DND-41 (cell line): ENCODE data around the gene ACOT6.

ENCODE experiments used
- ATAC-seq: fragments of 200-7000 bp; cut with Tn5 transposase; 3 replicates; pipeline ENCODE4 v1.9.1; 2021; ENCODE audit warnings: low read depth; ENCODE audit not compliant: insufficient read depth
- DNase-seq: peaks from one replicate; pipeline ENCODE4 v3.0.0-alpha.2; 2020
- H2AFZ ChIP-seq: 2 replicates; pipeline ENCODE4 v1.6.0; 2012; ENCODE audit warnings: low read depth, low read length
- H3K27ac ChIP-seq: 2 replicates; pipeline ENCODE4 v1.5.1; 2012; ENCODE audit warnings: low read length, inconsistent platforms
- H3K27me3 ChIP-seq: fragments of 200-600 bp; sonication (generic); 2 replicates; pipeline ENCODE4 v1.6.0; 2012; ENCODE audit warnings: low read length, mild to moderate bottlenecking, inconsistent platforms; ENCODE audit not compliant: insufficient read depth, poor library complexity
- H3K36me3 ChIP-seq: 2 replicates; pipeline ENCODE4 v1.5.1; 2012; ENCODE audit warnings: low read length, inconsistent platforms; ENCODE audit not compliant: insufficient read depth
- H3K4me1 ChIP-seq: 2 replicates; pipeline ENCODE4 v1.5.1; 2012; ENCODE audit warnings: mild to moderate bottlenecking, low read length; ENCODE audit not compliant: insufficient read depth
- H3K4me2 ChIP-seq: 2 replicates; pipeline ENCODE4 v1.6.0; 2012; ENCODE audit warnings: mild to moderate bottlenecking, moderate library complexity, low read length, inconsistent platforms; ENCODE audit not compliant: insufficient read depth
- H3K4me3 ChIP-seq, 2 experiments: fragments of 200-600 bp in 1 of 2; shearing (Covaris generic) in 1 of 2; 2 replicates each; pipeline ENCODE4 v1.5.1; 2012 to 2016; ENCODE audit warnings: inconsistent platforms in 2 of 2, low read length in 2 of 2, mild to moderate bottlenecking in 2 of 2, low read depth in 1 of 2, moderate library complexity in 1 of 2
- H3K79me2 ChIP-seq: 2 replicates; pipeline ENCODE4 v1.6.0; 2012; ENCODE audit warnings: low read length, inconsistent platforms; ENCODE audit not compliant: insufficient read depth
- H3K9ac ChIP-seq: 2 replicates; pipeline ENCODE4 v1.6.0; 2012; ENCODE audit warnings: low read depth, mild to moderate bottlenecking, inconsistent platforms, low read length, moderate library complexity
- H3K9me3 ChIP-seq: 2 replicates; pipeline ENCODE4 v1.5.1; 2012; ENCODE audit warnings: low read length, moderate library complexity, mild to moderate bottlenecking, inconsistent platforms; ENCODE audit not compliant: insufficient read depth, severe bottlenecking
- H4K20me1 ChIP-seq: 2 replicates; pipeline ENCODE4 v1.6.0; 2012; ENCODE audit warnings: low read length; ENCODE audit not compliant: insufficient read depth
- EZH2 ChIP-seq: IDR thresholded peaks from 3 replicates; pipeline ENCODE4 v1.6.1; 2012; ENCODE audit warnings: borderline replicate concordance, low read depth, mild to moderate bottlenecking, moderate library complexity, low read length, inconsistent platforms; ENCODE audit not compliant: severe bottlenecking
- TF ChIP-seq, protein P1 (sequence below): IDR thresholded peaks from 2 replicates; pipeline ENCODE4 v1.5.1; 2012; ENCODE audit warnings: borderline replicate concordance, low read length, moderate library complexity, mild to moderate bottlenecking; ENCODE audit not compliant: poor library complexity, severe bottlenecking; ENCODE audit errors: extremely low read depth

The ACOT6 gene

DNA sequence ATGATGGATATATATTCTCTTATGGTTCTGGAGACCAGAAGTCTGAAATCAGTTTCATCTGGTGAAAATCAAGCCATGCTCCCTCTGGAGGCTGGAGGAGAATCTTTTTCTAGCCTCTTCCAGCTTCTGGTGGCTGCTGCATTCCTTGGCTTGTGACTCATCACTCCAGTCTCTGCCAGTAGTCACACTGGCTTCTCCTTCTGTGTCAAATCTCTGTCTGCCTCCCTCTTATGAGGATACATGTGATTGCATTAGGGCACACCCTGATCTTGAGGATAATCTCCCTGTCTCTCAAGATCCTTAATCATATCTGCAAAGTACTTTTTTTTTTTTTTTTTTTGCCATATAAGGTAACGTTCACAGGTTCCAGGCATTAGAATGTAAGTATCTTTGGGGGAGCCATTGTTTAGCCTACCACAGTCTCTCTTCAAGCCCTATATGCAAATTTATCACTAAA, 50.2 kb downstream of the ACOT6 start:
- H2AFZ ChIP-seq, result no peak overlapping the region
- no peak overlapping the region for H3K4me2 ChIP-seq
- no peaks in the 10 kb centered on the region for H3K9me3 ChIP-seq
- no peaks in the 10 kb centered on the region for H4K20me1 ChIP-seq
- no peak for TF ChIP-seq EZH2
- TF ChIP-seq, protein P1, sequence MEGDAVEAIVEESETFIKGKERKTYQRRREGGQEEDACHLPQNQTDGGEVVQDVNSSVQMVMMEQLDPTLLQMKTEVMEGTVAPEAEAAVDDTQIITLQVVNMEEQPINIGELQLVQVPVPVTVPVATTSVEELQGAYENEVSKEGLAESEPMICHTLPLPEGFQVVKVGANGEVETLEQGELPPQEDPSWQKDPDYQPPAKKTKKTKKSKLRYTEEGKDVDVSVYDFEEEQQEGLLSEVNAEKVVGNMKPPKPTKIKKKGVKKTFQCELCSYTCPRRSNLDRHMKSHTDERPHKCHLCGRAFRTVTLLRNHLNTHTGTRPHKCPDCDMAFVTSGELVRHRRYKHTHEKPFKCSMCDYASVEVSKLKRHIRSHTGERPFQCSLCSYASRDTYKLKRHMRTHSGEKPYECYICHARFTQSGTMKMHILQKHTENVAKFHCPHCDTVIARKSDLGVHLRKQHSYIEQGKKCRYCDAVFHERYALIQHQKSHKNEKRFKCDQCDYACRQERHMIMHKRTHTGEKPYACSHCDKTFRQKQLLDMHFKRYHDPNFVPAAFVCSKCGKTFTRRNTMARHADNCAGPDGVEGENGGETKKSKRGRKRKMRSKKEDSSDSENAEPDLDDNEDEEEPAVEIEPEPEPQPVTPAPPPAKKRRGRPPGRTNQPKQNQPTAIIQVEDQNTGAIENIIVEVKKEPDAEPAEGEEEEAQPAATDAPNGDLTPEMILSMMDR, result no peak
- no peak overlapping the region for H3K4me3 ChIP-seq
- H3K27ac ChIP-seq, result no peak overlapping the region
- H3K9ac ChIP-seq, result no peak overlapping the region
- ATAC-seq, result no peak
- no peaks in the 10 kb centered on the region for H3K4me1 ChIP-seq
- peaks cover 5% of the 10 kb centered on the region; the same call in 1 of the 2 replicates for H3K36me3 ChIP-seq
- no peaks in the 10 kb centered on the region for H3K27me3 ChIP-seq
- no peaks in the 10 kb centered on the region for H3K79me2 ChIP-seq
- DNase-seq, result no peak

DNA sequence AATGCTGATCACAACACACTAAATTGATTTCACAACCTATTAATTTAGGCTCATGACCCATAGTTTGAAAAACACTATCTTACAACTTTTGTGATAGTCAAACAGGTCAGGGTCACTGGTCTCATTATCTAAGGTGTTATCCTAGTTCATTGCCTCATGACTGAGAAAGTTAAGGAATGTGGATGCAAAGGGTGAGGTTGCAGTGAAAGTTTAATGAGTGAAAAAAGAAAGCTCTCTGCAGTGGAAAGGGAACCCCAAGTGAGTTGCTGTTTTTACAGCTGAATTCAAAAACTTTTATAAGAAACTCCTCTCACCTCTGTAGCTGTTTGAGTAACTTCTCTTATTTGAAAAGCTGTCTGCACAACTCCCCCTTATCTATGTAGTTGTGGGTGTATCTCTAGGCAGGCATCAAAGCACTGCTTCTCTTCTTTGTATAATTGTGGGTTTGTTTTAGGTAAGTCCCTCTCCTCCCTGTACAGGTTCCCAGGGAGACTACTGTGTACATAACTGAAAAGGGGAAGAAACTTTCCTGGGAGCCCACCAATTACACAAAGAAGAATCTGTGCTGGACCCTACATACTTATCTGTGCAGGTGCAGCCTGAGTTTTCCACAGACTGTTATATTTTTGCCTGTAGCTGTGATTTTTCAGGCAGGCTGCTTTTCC, 51.4 kb downstream of the ACOT6 start:
- Histone ChIP-seq H3K4me2 (no peak overlapping the region), H3K36me3 (peaks cover 5% of the 10 kb centered on the region; the same call in 1 of the 2 replicates), H3K9ac (no peak overlapping the region), H3K4me3 (no peak overlapping the region), H3K4me1 (no peaks in the 10 kb centered on the region), H3K27me3 (no peaks in the 10 kb centered on the region), H3K79me2 (no peaks in the 10 kb centered on the region), H3K27ac (no peak overlapping the region), H3K9me3 (no peaks in the 10 kb centered on the region), H4K20me1 (no peaks in the 10 kb centered on the region), H2AFZ (no peak overlapping the region)
- TF ChIP-seq, protein P1, result no peak
- no peak for TF ChIP-seq EZH2
- ATAC-seq (no peak), DNase-seq (no peak)

GRCh38 chr14:73665130-73665529, 52.8 kb downstream of the ACOT6 start:
- H4K20me1 ChIP-seq, result no peaks in the 10 kb centered on the region
- DNase-seq (no peak), ATAC-seq (no peak)
- H3K4me1 ChIP-seq, result no peaks in the 10 kb centered on the region
- H3K79me2 ChIP-seq, result no peaks in the 10 kb centered on the region
- H3K9me3 ChIP-seq, result no peaks in the 10 kb centered on the region
- no peak for TF ChIP-seq EZH2
- TF ChIP-seq, protein P1, result no peak
- no peak overlapping the region for H3K4me3 ChIP-seq
- H3K27ac ChIP-seq, result no peak overlapping the region
- no peak overlapping the region for H2AFZ ChIP-seq
- no peak overlapping the region for H3K9ac ChIP-seq
- no peak overlapping the region for H3K4me2 ChIP-seq
- no peaks in the 10 kb centered on the region for H3K27me3 ChIP-seq
- peaks cover 5% of the 10 kb centered on the region; the same call in 1 of the 2 replicates for H3K36me3 ChIP-seq

DNA sequence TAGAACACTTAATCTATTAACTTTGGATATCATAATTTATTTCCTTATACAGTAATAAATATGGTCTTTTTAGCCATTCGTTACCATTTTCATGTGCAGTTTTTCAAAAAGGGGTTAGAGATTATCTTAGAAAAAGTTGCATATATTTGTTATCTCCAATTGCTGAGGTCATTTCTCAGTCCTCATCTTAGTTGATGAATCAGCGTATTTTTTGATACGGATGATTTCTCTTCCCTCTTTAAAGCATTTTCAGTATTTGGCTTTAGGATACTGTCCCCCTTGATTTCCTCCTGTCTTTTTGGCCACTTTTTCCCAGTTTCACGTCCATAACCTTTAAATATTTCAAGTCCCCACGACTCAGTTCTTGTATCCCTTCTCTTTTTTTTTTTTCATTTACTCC, 54.3 kb downstream of the ACOT6 start:
- DNase-seq, result no peak
- H3K4me1 ChIP-seq, result no peaks in the 10 kb centered on the region
- no peaks in the 10 kb centered on the region for H3K79me2 ChIP-seq
- H4K20me1 ChIP-seq, result no peaks in the 10 kb centered on the region
- no peak overlapping the region for H3K9ac ChIP-seq
- peaks cover 5% of the 10 kb centered on the region; the same call in 1 of the 2 replicates for H3K36me3 ChIP-seq
- no peak overlapping the region for H3K4me2 ChIP-seq
- no peak overlapping the region for H3K4me3 ChIP-seq
- ATAC-seq, result no peak
- TF ChIP-seq, protein P1, result no peak
- TF ChIP-seq EZH2, result no peak
- H3K9me3 ChIP-seq, result no peaks in the 10 kb centered on the region
- H3K27ac ChIP-seq, result no peak overlapping the region
- no peaks in the 10 kb centered on the region for H3K27me3 ChIP-seq
- H2AFZ ChIP-seq, result no peak overlapping the region
